BJ (cell line): ENCODE results near the gene PRSS56. TPM values are rescaled to one million over a fixed set of nuclear protein-coding genes. Genes with fewer than 3 reads are reported as not detected.

Experiments used
- CTCF ChIA-PET: fragments of 350-600 bp; formaldehyde crosslinking; extraction: SDS; loops from one replicate; lab custom pipeline; 2021; ENCODE audit warnings: antibody characterized with exemption, inconsistent platforms; lab: Yijun Ruan, JAX
- POLR2A ChIA-PET: fragments of 300-600 bp; sonication (Branson Sonifier 250); formaldehyde crosslinking; extraction: SDS; loops from one replicate; lab custom pipeline; 2021; ENCODE audit warnings: antibody characterized with exemption; lab: Charles Lee
- DNase-seq: peaks from one replicate; pipeline ENCODE4 v3.0.0-alpha.2; 2011; ENCODE audit warnings: low read depth
- H3K27me3 ChIP-seq: 2 replicates; pipeline ENCODE4 v1.6.0; 2011; ENCODE audit warnings: low read length; ENCODE audit not compliant: control insufficient read depth, insufficient read depth
- H3K36me3 ChIP-seq: 2 replicates; pipeline ENCODE4 v1.5.1; 2011; ENCODE audit warnings: low read length; ENCODE audit not compliant: control insufficient read depth, insufficient read depth
- H3K4me3 ChIP-seq: 2 replicates; pipeline ENCODE4 v1.5.1; 2011; ENCODE audit warnings: low read depth, mild to moderate bottlenecking, control low read depth, low read length
- polyA minus RNA-seq: library from RNA; depleted of rRNA, polyadenylated mRNA; stranded (reverse); fragments of >200 nt; gene quantifications from 2 replicates; pipeline ENCODE4 v1.2.3, GENCODE V29; 2011; rRNA and poly(A)+ RNA removed
- polyA plus RNA-seq: library from polyadenylated mRNA; depleted of rRNA; stranded (reverse); fragments of >200 nt; gene quantifications from 2 replicates; pipeline ENCODE4 v1.2.3, GENCODE V29; 2011; rRNA removed
- TF ChIP-seq, protein P1 (sequence below): IDR thresholded peaks from 2 replicates; pipeline ENCODE4 v1.5.1; 2011; ENCODE audit warnings: low read depth, mild to moderate bottlenecking, control low read depth, inconsistent platforms, low read length, moderate library complexity; ENCODE audit not compliant: insufficient read depth

Gene PRSS56
- not detected in 2 replicates for polyA plus RNA-seq
- polyA minus RNA-seq = not detected in 2 replicates

DNA sequence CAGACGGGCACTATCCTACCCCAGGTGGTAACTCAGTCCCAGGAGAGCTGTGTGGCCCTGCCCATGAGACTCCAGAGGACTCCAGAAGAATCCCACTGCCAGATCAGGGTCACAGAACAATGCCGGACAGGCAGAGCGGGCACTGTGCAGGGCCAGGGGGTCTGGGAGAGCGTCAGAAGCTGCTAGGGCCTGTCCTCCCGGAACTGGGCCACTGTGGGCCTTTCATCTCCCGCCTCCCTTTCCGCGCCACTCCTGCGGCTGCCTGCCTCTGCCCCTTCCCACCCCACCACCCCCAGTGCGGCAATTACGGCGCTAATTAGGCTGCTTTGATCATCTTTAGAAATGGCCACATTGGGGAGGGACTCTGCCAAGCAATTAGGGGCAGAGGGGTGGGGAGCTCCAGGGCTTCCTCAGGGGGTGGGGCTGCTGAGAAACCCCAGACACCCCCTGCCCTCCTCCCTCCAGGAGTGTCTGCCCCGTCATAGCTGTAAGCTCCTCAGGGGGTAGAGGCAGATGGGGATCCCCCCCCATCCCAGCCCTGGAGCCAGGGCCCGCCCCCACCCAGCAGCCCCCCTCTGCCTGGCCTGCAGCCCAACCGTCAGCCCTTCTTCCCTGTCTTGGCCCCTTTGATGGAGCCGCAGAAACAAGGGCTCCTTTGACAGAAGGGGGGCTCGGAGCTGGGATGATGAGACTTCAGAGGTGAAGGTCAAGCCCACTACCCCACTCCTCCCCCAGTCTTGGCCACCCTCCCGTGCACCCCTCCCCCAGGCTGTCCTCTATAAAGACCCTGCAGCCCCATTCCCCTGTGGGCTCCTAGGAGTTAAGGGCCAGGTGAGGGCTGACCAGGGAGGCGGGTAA, at the start of gene PRSS56:
TSS of gene PRSS56 (plus strand) at position 808 of the 858 bp plus-strand sequence. CDS start 211 bp downstream, outside the sequence.
- TF ChIP-seq, protein P1, sequence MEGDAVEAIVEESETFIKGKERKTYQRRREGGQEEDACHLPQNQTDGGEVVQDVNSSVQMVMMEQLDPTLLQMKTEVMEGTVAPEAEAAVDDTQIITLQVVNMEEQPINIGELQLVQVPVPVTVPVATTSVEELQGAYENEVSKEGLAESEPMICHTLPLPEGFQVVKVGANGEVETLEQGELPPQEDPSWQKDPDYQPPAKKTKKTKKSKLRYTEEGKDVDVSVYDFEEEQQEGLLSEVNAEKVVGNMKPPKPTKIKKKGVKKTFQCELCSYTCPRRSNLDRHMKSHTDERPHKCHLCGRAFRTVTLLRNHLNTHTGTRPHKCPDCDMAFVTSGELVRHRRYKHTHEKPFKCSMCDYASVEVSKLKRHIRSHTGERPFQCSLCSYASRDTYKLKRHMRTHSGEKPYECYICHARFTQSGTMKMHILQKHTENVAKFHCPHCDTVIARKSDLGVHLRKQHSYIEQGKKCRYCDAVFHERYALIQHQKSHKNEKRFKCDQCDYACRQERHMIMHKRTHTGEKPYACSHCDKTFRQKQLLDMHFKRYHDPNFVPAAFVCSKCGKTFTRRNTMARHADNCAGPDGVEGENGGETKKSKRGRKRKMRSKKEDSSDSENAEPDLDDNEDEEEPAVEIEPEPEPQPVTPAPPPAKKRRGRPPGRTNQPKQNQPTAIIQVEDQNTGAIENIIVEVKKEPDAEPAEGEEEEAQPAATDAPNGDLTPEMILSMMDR = no peak
- POLR2A ChIA-PET = no interaction called here
- Histone ChIP-seq H3K4me3 (no peak within 1 kb of the TSS), H3K36me3 (no peaks in the 10 kb centered on the region), H3K27me3 (peaks cover 33% of the 10 kb centered on the region)
- CTCF ChIA-PET = interaction anchor here (1.0 to 1.5 kb wide), 4 partner anchors 57 to 75 kb away, joined by 3 to 9 read pairs (median 4); no protein-coding TSS in a partner anchor
- DNase-seq = no peak

DNA sequence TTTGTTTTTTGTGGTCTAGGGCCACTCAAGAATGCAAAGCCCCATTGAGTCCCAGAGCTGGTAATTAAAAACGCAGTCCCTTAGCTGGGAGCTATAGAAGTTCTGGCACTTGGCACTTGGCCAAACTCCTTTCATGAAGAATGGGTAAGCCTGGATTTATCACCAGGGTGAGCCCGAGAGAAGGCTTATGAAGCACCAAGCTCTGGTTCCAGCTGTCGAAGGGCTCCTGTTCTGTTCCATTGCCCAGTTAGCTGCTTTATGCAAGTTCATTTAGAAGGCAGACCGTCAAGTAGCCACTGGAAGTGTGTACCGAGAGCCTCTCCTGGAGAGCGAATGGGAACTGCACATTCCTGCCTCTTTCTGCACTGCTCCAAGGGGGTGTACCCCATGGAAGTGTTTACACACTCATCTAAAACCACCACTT, 46.7 kb upstream of the PRSS56 start:
- TF ChIP-seq, protein P1 = no peak
- ChIA-PET POLR2A (no interaction called here), CTCF (interaction anchor here (0.7 to 1.3 kb wide), 3 partner anchors 9 to 16 kb away, joined by 3 to 4 read pairs (median 3); no protein-coding TSS in a partner anchor)
- Histone ChIP-seq H3K4me3 (no peak overlapping the region), H3K36me3 (no peaks in the 10 kb centered on the region), H3K27me3 (peaks cover 16% of the 10 kb centered on the region)
- DNase-seq = no peak

DNA sequence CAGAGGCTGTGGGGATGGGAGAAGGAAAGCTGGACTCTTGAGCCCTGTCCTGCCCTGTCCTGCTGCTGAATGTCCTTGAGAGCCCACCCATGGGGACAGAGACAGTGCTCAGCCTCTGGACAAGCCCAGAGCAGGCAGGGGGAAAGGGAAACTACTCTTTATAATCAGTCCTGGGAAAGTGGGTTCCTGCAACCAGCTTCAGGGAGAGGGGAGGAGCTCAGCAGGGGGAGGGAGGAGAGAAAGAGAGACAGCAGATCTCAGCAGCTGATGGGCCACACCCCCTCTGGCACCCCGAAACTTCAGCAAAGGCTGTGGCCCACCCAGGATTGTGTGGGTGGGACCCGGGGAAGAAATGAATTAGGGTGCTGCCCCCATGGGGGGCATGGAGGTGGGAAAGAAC, 44.1 kb upstream of the PRSS56 start:
- TF ChIP-seq, protein P1 = no peak
- peaks cover 16% of the 10 kb centered on the region for H3K27me3 ChIP-seq
- CTCF ChIA-PET = no interaction called here
- no peak overlapping the region for H3K4me3 ChIP-seq
- POLR2A ChIA-PET = interaction anchor here (0.7 kb wide), 1 partner anchor 58 kb away, joined by 10 read pairs; no protein-coding TSS in a partner anchor
- no peak for DNase-seq
- H3K36me3 ChIP-seq = no peaks in the 10 kb centered on the region

DNA sequence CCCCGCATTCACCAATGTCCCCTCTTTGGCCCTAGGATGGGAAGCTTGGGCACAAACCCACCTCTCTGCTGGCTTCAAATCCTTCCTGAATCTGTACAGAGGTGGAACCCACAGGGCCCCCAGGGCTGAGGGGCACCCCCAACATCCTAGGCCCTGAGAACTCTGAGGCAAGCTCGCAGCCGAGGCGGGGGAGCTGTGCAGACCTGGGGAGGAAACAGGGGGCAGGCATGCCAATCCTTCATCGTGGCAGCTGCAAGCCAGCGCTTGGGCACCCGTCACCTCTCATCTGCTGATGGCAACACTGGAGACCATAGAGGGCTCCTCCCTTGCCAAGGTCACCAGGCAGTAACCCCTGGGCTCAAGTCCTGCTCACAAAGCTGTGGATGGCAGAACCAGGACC, 43.4 kb upstream of the PRSS56 start:
- ChIA-PET POLR2A (no interaction called here), CTCF (interaction anchor here (1.0 to 1.5 kb wide), 2 partner anchors 14 to 570 kb away, joined by 3 read pairs; no protein-coding TSS in a partner anchor)
- peaks cover 16% of the 10 kb centered on the region for H3K27me3 ChIP-seq
- H3K4me3 ChIP-seq = no peak overlapping the region
- TF ChIP-seq, protein P1 = no peak
- H3K36me3 ChIP-seq = no peaks in the 10 kb centered on the region
- no peak for DNase-seq
